ENCODE results near the gene MAD1L1.

GRCh38 chr7:2165239-2165609, 67.5 kb downstream of the MAD1L1 start:
- TF ChIP-seq, protein P1, sequence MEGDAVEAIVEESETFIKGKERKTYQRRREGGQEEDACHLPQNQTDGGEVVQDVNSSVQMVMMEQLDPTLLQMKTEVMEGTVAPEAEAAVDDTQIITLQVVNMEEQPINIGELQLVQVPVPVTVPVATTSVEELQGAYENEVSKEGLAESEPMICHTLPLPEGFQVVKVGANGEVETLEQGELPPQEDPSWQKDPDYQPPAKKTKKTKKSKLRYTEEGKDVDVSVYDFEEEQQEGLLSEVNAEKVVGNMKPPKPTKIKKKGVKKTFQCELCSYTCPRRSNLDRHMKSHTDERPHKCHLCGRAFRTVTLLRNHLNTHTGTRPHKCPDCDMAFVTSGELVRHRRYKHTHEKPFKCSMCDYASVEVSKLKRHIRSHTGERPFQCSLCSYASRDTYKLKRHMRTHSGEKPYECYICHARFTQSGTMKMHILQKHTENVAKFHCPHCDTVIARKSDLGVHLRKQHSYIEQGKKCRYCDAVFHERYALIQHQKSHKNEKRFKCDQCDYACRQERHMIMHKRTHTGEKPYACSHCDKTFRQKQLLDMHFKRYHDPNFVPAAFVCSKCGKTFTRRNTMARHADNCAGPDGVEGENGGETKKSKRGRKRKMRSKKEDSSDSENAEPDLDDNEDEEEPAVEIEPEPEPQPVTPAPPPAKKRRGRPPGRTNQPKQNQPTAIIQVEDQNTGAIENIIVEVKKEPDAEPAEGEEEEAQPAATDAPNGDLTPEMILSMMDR (IDR thresholded peaks at IDR 0.05; ENCODE audit: insufficient read depth, low read depth, low read length) = no peak
- no peak for TF ChIP-seq EZH2 (IDR thresholded peaks at IDR 0.05; ENCODE audit: insufficient read depth, low read length)
